H9 (cell line): Measurements from ENCODE around the gene ENTR1. TPM values are rescaled to one million over a fixed set of nuclear protein-coding genes. Genes with fewer than 3 reads are reported as not detected.

Experiments used
- DNase-seq: peaks from one replicate; pipeline ENCODE4 v3.0.0-alpha.2; 2017
- H2AFZ ChIP-seq: one replicate; pipeline ENCODE4 v1.6.1; 2013; ENCODE audit warnings: mild to moderate bottlenecking, low read length, control low read depth, moderate library complexity
- H2AK5ac ChIP-seq: 2 replicates; pipeline ENCODE4 v1.6.1; 2013; ENCODE audit warnings: low read length, control low read depth, mixed read lengths; ENCODE audit not compliant: insufficient read length
- H2BK120ac ChIP-seq: one replicate; pipeline ENCODE4 v1.6.1; 2013; ENCODE audit warnings: low read depth, mild to moderate bottlenecking, low read length, control low read depth, inconsistent platforms; ENCODE audit not compliant: poor library complexity, severe bottlenecking
- H2BK12ac ChIP-seq: 2 replicates; pipeline ENCODE4 v1.6.1; 2013; ENCODE audit warnings: low read length, control low read depth, mixed read lengths, low read depth; ENCODE audit not compliant: insufficient read length
- H2BK15ac ChIP-seq: 2 replicates; pipeline ENCODE4 v1.6.1; 2013; ENCODE audit warnings: low read depth, low read length, control low read depth
- H2BK20ac ChIP-seq: one replicate; pipeline ENCODE4 v1.6.1; 2013; ENCODE audit warnings: low read depth, mild to moderate bottlenecking, low read length, control low read depth, inconsistent platforms; ENCODE audit not compliant: poor library complexity, severe bottlenecking
- H2BK5ac ChIP-seq: 2 replicates; pipeline ENCODE4 v1.6.1; 2013; ENCODE audit warnings: low read length, control low read depth, mixed read lengths; ENCODE audit not compliant: insufficient read length
- H3K14ac ChIP-seq: 2 replicates; pipeline ENCODE4 v1.6.1; 2013; ENCODE audit warnings: low read length, control low read depth; ENCODE audit not compliant: insufficient read depth
- H3K18ac ChIP-seq: 2 replicates; pipeline ENCODE4 v1.6.1; 2013; ENCODE audit warnings: low read depth, mild to moderate bottlenecking, mixed read lengths, low read length, control low read depth; ENCODE audit not compliant: insufficient read length
- H3K23ac ChIP-seq: 2 replicates; pipeline ENCODE4 v1.6.1; 2013; ENCODE audit warnings: low read length, control low read depth, mixed read lengths, low read depth; ENCODE audit not compliant: insufficient read length
- H3K23me2 ChIP-seq: 2 replicates; pipeline ENCODE4 v1.6.1; 2013; ENCODE audit warnings: low read depth, mild to moderate bottlenecking, mixed read lengths, low read length, control low read depth; ENCODE audit not compliant: insufficient read length, poor library complexity, severe bottlenecking
- H3K27ac ChIP-seq: 2 replicates; pipeline ENCODE4 v1.5.1; 2013; ENCODE audit warnings: low read length, control low read depth, mixed read lengths, low read depth; ENCODE audit not compliant: insufficient read length
- H3K27me3 ChIP-seq: 2 replicates; pipeline ENCODE4 v1.6.1; 2013; ENCODE audit warnings: low read length, control low read depth, inconsistent platforms; ENCODE audit not compliant: insufficient read depth
- H3K4ac ChIP-seq: 2 replicates; pipeline ENCODE4 v1.6.1; 2013; ENCODE audit warnings: low read depth, mild to moderate bottlenecking, control low read depth, inconsistent platforms, low read length, moderate library complexity
- H3K4me1 ChIP-seq: 2 replicates; pipeline ENCODE4 v1.6.1; 2013; ENCODE audit warnings: low read length, control low read depth, inconsistent platforms; ENCODE audit not compliant: insufficient read depth
- H3K4me2 ChIP-seq: 2 replicates; pipeline ENCODE4 v1.6.1; 2013; ENCODE audit warnings: low read length, control low read depth, mixed read lengths; ENCODE audit not compliant: insufficient read length, insufficient read depth
- H3K56ac ChIP-seq: 2 replicates; pipeline ENCODE4 v1.6.1; 2013; ENCODE audit warnings: low read depth, mild to moderate bottlenecking, mixed read lengths, low read length, control low read depth; ENCODE audit not compliant: insufficient read length
- H3K79me1 ChIP-seq: 2 replicates; pipeline ENCODE4 v1.6.1; 2013; ENCODE audit warnings: low read depth, mild to moderate bottlenecking, moderate library complexity, low read length, control low read depth, inconsistent platforms; ENCODE audit not compliant: insufficient read depth, poor library complexity, severe bottlenecking
- H3K79me2 ChIP-seq: 2 replicates; pipeline ENCODE4 v1.6.1; 2013; ENCODE audit warnings: low read length, control low read depth, inconsistent platforms; ENCODE audit not compliant: insufficient read depth
- H3K9ac ChIP-seq: 2 replicates; pipeline ENCODE4 v1.6.1; 2013; ENCODE audit warnings: low read length, control low read depth, mixed read lengths; ENCODE audit not compliant: insufficient read length; ENCODE audit errors: extremely low read depth
- H3K9me3 ChIP-seq: one replicate; pipeline ENCODE4 v1.6.1; 2013; ENCODE audit warnings: low read depth, low read length, inconsistent platforms; ENCODE audit not compliant: control insufficient read depth
- H3T11ph ChIP-seq: one replicate; pipeline ENCODE4 v1.6.1; 2013; ENCODE audit warnings: mild to moderate bottlenecking, low read length, control low read depth, inconsistent platforms
- H4K20me1 ChIP-seq: one replicate; pipeline ENCODE4 v1.6.1; 2013; ENCODE audit not compliant: control insufficient read depth, insufficient read length, insufficient read depth
- H4K5ac ChIP-seq: 2 replicates; pipeline ENCODE4 v1.6.1; 2013; ENCODE audit warnings: low read depth, mild to moderate bottlenecking, mixed read lengths, low read length, control low read depth; ENCODE audit not compliant: insufficient read length
- H4K8ac ChIP-seq: replicated peaks from 2 replicates; pipeline ENCODE4 v1.6.1; 2013; ENCODE audit warnings: low read length, control low read depth, mixed read lengths, low read depth; ENCODE audit not compliant: insufficient read length
- H4K91ac ChIP-seq: 2 replicates; pipeline ENCODE4 v1.6.1; 2013; ENCODE audit warnings: low read depth, mild to moderate bottlenecking, moderate library complexity, mixed read lengths, low read length, control low read depth; ENCODE audit not compliant: insufficient read length
- H3K27ac Mint-ChIP-seq, 3 experiments: 2 replicates in 2 of 3; 3 replicates in 1 of 3; pipeline ENCODE4 v1.8.0; 2020 to 2021; ENCODE audit warnings: mixed read lengths in 3 of 3, mild to moderate bottlenecking in 1 of 3, moderate library complexity in 1 of 3
- H3K27me3 Mint-ChIP-seq: 2 replicates; pipeline ENCODE4 v1.8.0; 2021; ENCODE audit warnings: low read depth, mild to moderate bottlenecking, moderate library complexity, mixed read lengths
- H3K36me3 Mint-ChIP-seq, 3 experiments: 2 replicates in 2 of 3; 3 replicates in 1 of 3; pipeline ENCODE4 v1.8.0; 2020 to 2021; ENCODE audit warnings: low read depth in 3 of 3, mixed read lengths in 3 of 3; ENCODE audit not compliant: insufficient read depth in 1 of 3
- H3K4me1 Mint-ChIP-seq, 2 experiments: 2 replicates each; pipeline ENCODE4 v1.8.0; 2020; ENCODE audit warnings: mixed read lengths in 2 of 2
- H3K4me3 Mint-ChIP-seq, 2 experiments: 2 replicates in 1 of 2; 3 replicates in 1 of 2; pipeline ENCODE4 v1.8.0; 2020 to 2021; ENCODE audit warnings: mild to moderate bottlenecking in 2 of 2, mixed read lengths in 2 of 2, moderate library complexity in 1 of 2
- H3K9me3 Mint-ChIP-seq, 2 experiments: 2 replicates in 1 of 2; 3 replicates in 1 of 2; pipeline ENCODE4 v1.8.0; 2020; ENCODE audit warnings: mild to moderate bottlenecking in 2 of 2, mixed read lengths in 2 of 2, moderate library complexity in 1 of 2
- CTCF ChIP-seq: fragments of 200-600 bp; sonication (generic); conservative IDR thresholded peaks from 3 replicates; pipeline ENCODE4 v1.8.0; 2021; ENCODE audit warnings: antibody characterized with exemption, mild to moderate bottlenecking
- WGBS: extraction: QIAGEN DNeasy Blood & Tissue Kit; methylation state at CpG from one replicate; pipeline ENCODE4 v1.1.7; 2013; ENCODE audit warnings: missing lambda C conversion rate, low lambda C conversion rate, mixed read lengths; ENCODE audit not compliant: insufficient read length; ENCODE audit errors: extremely low coverage; 5-methylcytosine and 5-hydroxymethylcytosine counted together
- total RNA-seq: library from RNA; stranded (reverse); gene quantifications from 2 replicates; pipeline ENCODE4 v1.2.1, GENCODE V29; 2021

The ENTR1 gene
- total RNA-seq, 1 experiment from 2014 or later, result 108 TPM

- H3K27ac Mint-ChIP-seq, result no peak overlapping the region
- no CpG with 5 or more reads among the region's 15 CpGs for WGBS
- Histone ChIP-seq H3K27ac (no peak overlapping the region), H3T11ph (no peak overlapping the region), H4K8ac (no peak overlapping the region), H2AFZ (no peak overlapping the region), H2BK120ac (no peak overlapping the region), H3K27me3 (no peaks in the 10 kb centered on the region), H3K79me2 (no peaks in the 10 kb centered on the region), H3K56ac (no peak overlapping the region), H3K79me1 (no peaks in the 10 kb centered on the region), H3K14ac (no peak overlapping the region), H2BK12ac (no peak overlapping the region), H3K23me2 (peaks cover 13% of the 10 kb centered on the region), H3K9ac (no peak overlapping the region), H3K4me2 (no peak overlapping the region), H3K4me1 (no peaks in the 10 kb centered on the region), H3K9me3 (no peaks in the 10 kb centered on the region), H4K5ac (no peak overlapping the region), H3K4ac (no peak overlapping the region), H2BK20ac (no peak overlapping the region), H4K20me1 (peaks cover 2% of the 10 kb centered on the region), H2BK5ac (no peak overlapping the region), H4K91ac (no peak overlapping the region), H3K23ac (no peak overlapping the region), H2AK5ac (no peak overlapping the region), H3K18ac (no peak overlapping the region), H2BK15ac (no peak overlapping the region)
- H3K27me3 Mint-ChIP-seq, result no peaks in the 10 kb centered on the region
- H3K4me3 Mint-ChIP-seq, result no peak overlapping the region
- no peak for DNase-seq
- no peak for TF ChIP-seq CTCF
- H3K9me3 Mint-ChIP-seq, result no peaks in the 10 kb centered on the region
- peaks cover 26 to 73% (median 62%) of the 10 kb centered on the region in 3 experiments for H3K36me3 Mint-ChIP-seq
- peaks cover 3% of the 10 kb centered on the region in 2 experiments; a peak in 3 of 4 replicates for H3K4me1 Mint-ChIP-seq
These were observed 32.7 kb upstream of the ENTR1 start for GRCh38 chr9:136443087-136443486.
